ENCODE data around the gene HCCS. TPM values are rescaled to one million over a fixed set of nuclear protein-coding genes. Genes with fewer than 3 reads are reported as not detected.

The HCCS gene
- total and polyA plus RNA-seq, 3 experiments from 2014 or later = 25.0 to 36.2 (median 35.3) TPM

- Mint-ChIP-seq H3K36me3 (no peaks in the 10 kb centered on the region), H3K9me3 (no peaks in the 10 kb centered on the region), H3K27ac (no peak overlapping the region), H3K27me3 (peaks cover 3 to 5% of the 10 kb centered on the region in 2 donors), H3K4me1 (peaks cover 4 to 11% (median 4%) of the 10 kb centered on the region in 3 donors), H3K4me3 (no peak overlapping the region)
- Histone ChIP-seq H3K27me3 (ENCODE audit: insufficient read depth, low read length, poor library complexity, severe bottlenecking) (no peaks in the 10 kb centered on the region), H3K4me3 (ENCODE audit: low read length) (no peak overlapping the region), H3K9me3 (ENCODE audit: low read length) (no peaks in the 10 kb centered on the region), H3K36me3 (ENCODE audit: insufficient read depth, low read length) (no peaks in the 10 kb centered on the region), H3K27ac (ENCODE audit: low read depth, low read length) (no peak overlapping the region), H3K4me1 (ENCODE audit: insufficient read depth, low read length) (no peaks in the 10 kb centered on the region)
- no peak for DNase-seq
- ChIA-PET CTCF (no interaction called here), POLR2A (no interaction called here)
These were observed 35.3 kb downstream of the HCCS start for GRCh38 chrX:11146411-11146810.

GRCh38 chrX:11148401-11148800 is 37.3 kb downstream of the HCCS start:
- Mint-ChIP-seq H3K27me3 (peaks cover 3 to 6% of the 10 kb centered on the region in 2 donors), H3K27ac (no peak overlapping the region), H3K4me3 (no peak overlapping the region), H3K36me3 (no peaks in the 10 kb centered on the region), H3K9me3 (no peaks in the 10 kb centered on the region), H3K4me1 (peaks cover 4 to 11% (median 4%) of the 10 kb centered on the region in 3 donors)
- no peaks in the 10 kb centered on the region for H3K9me3 ChIP-seq (ENCODE audit: low read length)
- no peak overlapping the region for H3K27ac ChIP-seq (ENCODE audit: low read depth, low read length)
- DNase-seq = no peak
- H3K27me3 ChIP-seq (ENCODE audit: insufficient read depth, low read length, poor library complexity, severe bottlenecking) = no peaks in the 10 kb centered on the region
- no peaks in the 10 kb centered on the region for H3K36me3 ChIP-seq (ENCODE audit: insufficient read depth, low read length)
- ChIA-PET POLR2A (no interaction called here), CTCF (no interaction called here)
- no peaks in the 10 kb centered on the region for H3K4me1 ChIP-seq (ENCODE audit: insufficient read depth, low read length)
- no peak overlapping the region for H3K4me3 ChIP-seq (ENCODE audit: low read length)

GRCh38 chrX:11151799-11152559 is 40.8 kb downstream of the HCCS start:
- CTCF ChIA-PET = no interaction called here
- no peak for DNase-seq
- no peak overlapping the region for H3K4me3 Mint-ChIP-seq

GRCh38 chrX:11159149-11159548 is 48.0 kb downstream of the HCCS start:
- Mint-ChIP-seq H3K36me3 (no peaks in the 10 kb centered on the region), H3K4me1 (no peaks in the 10 kb centered on the region), H3K27me3 (peaks cover 0 to 4% of the 10 kb centered on the region in 2 donors), H3K27ac (no peak overlapping the region), H3K9me3 (no peaks in the 10 kb centered on the region), H3K4me3 (no peak overlapping the region)
- POLR2A ChIA-PET = no interaction called here
- Histone ChIP-seq H3K4me1 (ENCODE audit: insufficient read depth, low read length) (no peaks in the 10 kb centered on the region), H3K9me3 (ENCODE audit: low read length) (no peaks in the 10 kb centered on the region), H3K27me3 (ENCODE audit: insufficient read depth, low read length, poor library complexity, severe bottlenecking) (no peaks in the 10 kb centered on the region), H3K27ac (ENCODE audit: low read depth, low read length) (no peak overlapping the region), H3K4me3 (ENCODE audit: low read length) (no peak overlapping the region), H3K36me3 (ENCODE audit: insufficient read depth, low read length) (no peaks in the 10 kb centered on the region)
- DNase-seq = no peak
- CTCF ChIA-PET = no interaction called here

More at GRCh38 chrX:11151799-11152559, 40.8 kb downstream of the HCCS start:
- Mint-ChIP-seq H3K9me3 (no peaks in the 10 kb centered on the region), H3K36me3 (no peaks in the 10 kb centered on the region), H3K27ac (no peak overlapping the region), H3K27me3 (peaks cover 4 to 5% of the 10 kb centered on the region in 2 donors), H3K4me1 (no peaks in the 10 kb centered on the region)
- no peak overlapping the region for H3K4me3 ChIP-seq (ENCODE audit: low read length)
- POLR2A ChIA-PET = no interaction called here
- H3K4me1 ChIP-seq (ENCODE audit: insufficient read depth, low read length) = no peaks in the 10 kb centered on the region
- H3K27ac ChIP-seq (ENCODE audit: low read depth, low read length) = no peak overlapping the region
- no peaks in the 10 kb centered on the region for H3K27me3 ChIP-seq (ENCODE audit: insufficient read depth, low read length, poor library complexity, severe bottlenecking)
- no peaks in the 10 kb centered on the region for H3K36me3 ChIP-seq (ENCODE audit: insufficient read depth, low read length)
- no peaks in the 10 kb centered on the region for H3K9me3 ChIP-seq (ENCODE audit: low read length)

GRCh38 chrX:11164433-11164832 is 53.3 kb downstream of the HCCS start:
- no peaks in the 10 kb centered on the region for H3K9me3 ChIP-seq (ENCODE audit: low read length)
- no peak overlapping the region for H3K27ac Mint-ChIP-seq
- H3K4me1 Mint-ChIP-seq = no peaks in the 10 kb centered on the region
- no peaks in the 10 kb centered on the region for H3K27me3 ChIP-seq (ENCODE audit: insufficient read depth, low read length, poor library complexity, severe bottlenecking)
- POLR2A ChIA-PET = no interaction called here
- no peaks in the 10 kb centered on the region for H3K9me3 Mint-ChIP-seq
- no peak overlapping the region for H3K4me3 Mint-ChIP-seq
- CTCF ChIA-PET = no interaction called here
- DNase-seq = no peak
- no peak overlapping the region for H3K4me3 ChIP-seq (ENCODE audit: low read length)
- no peaks in the 10 kb centered on the region for H3K36me3 Mint-ChIP-seq
- no peaks in the 10 kb centered on the region for H3K27me3 Mint-ChIP-seq
- H3K27ac ChIP-seq (ENCODE audit: low read depth, low read length) = no peak overlapping the region
- no peaks in the 10 kb centered on the region for H3K36me3 ChIP-seq (ENCODE audit: insufficient read depth, low read length)
- no peaks in the 10 kb centered on the region for H3K4me1 ChIP-seq (ENCODE audit: insufficient read depth, low read length)

- no peaks in the 10 kb centered on the region for H3K36me3 ChIP-seq (ENCODE audit: insufficient read depth, low read length)
- peaks cover 0 to 2% (median 0%) of the 10 kb centered on the region in 5 donors for H3K9me3 Mint-ChIP-seq
- peaks cover 5 to 6% of the 10 kb centered on the region in 2 donors for H3K27me3 Mint-ChIP-seq
- POLR2A ChIA-PET = no interaction called here
- H3K36me3 Mint-ChIP-seq = no peaks in the 10 kb centered on the region
- H3K4me3 Mint-ChIP-seq = no peak overlapping the region
- no peak for DNase-seq
- no peak overlapping the region for H3K4me3 ChIP-seq (ENCODE audit: low read length)
- H3K27ac ChIP-seq (ENCODE audit: low read depth, low read length) = no peak overlapping the region
- no peaks in the 10 kb centered on the region for H3K9me3 ChIP-seq (ENCODE audit: low read length)
- H3K4me1 Mint-ChIP-seq = no peaks in the 10 kb centered on the region
- H3K4me1 ChIP-seq (ENCODE audit: insufficient read depth, low read length) = no peaks in the 10 kb centered on the region
- no peak overlapping the region for H3K27ac Mint-ChIP-seq
- H3K27me3 ChIP-seq (ENCODE audit: insufficient read depth, low read length, poor library complexity, severe bottlenecking) = no peaks in the 10 kb centered on the region
- CTCF ChIA-PET = no interaction called here
These were observed 60.8 kb downstream of the HCCS start for GRCh38 chrX:11171956-11172355.

- no peak for DNase-seq
- Mint-ChIP-seq H3K27ac (no peak overlapping the region), H3K27me3 (peaks cover 5 to 6% of the 10 kb centered on the region in 2 donors), H3K36me3 (no peaks in the 10 kb centered on the region), H3K4me3 (no peak overlapping the region), H3K4me1 (no peaks in the 10 kb centered on the region), H3K9me3 (peaks cover 0 to 2% (median 0%) of the 10 kb centered on the region in 5 donors)
- Histone ChIP-seq H3K9me3 (ENCODE audit: low read length) (no peaks in the 10 kb centered on the region), H3K27me3 (ENCODE audit: insufficient read depth, low read length, poor library complexity, severe bottlenecking) (no peaks in the 10 kb centered on the region), H3K4me1 (ENCODE audit: insufficient read depth, low read length) (no peaks in the 10 kb centered on the region), H3K4me3 (ENCODE audit: low read length) (no peak overlapping the region), H3K27ac (ENCODE audit: low read depth, low read length) (no peak overlapping the region), H3K36me3 (ENCODE audit: insufficient read depth, low read length) (no peaks in the 10 kb centered on the region)
- ChIA-PET CTCF (no interaction called here), POLR2A (no interaction called here)
These were observed 61.3 kb downstream of the HCCS start for GRCh38 chrX:11172415-11172814.

Measured in CD8-positive, alpha-beta memory T cell (primary cell).